Measurements from ENCODE around the gene ZNF598. TPM values are rescaled to one million over a fixed set of nuclear protein-coding genes. Genes with fewer than 3 reads are reported as not detected.

The ZNF598 gene
- total RNA-seq, 2 donors from 2014 or later = 41.0 to 55.4 TPM

DNA sequence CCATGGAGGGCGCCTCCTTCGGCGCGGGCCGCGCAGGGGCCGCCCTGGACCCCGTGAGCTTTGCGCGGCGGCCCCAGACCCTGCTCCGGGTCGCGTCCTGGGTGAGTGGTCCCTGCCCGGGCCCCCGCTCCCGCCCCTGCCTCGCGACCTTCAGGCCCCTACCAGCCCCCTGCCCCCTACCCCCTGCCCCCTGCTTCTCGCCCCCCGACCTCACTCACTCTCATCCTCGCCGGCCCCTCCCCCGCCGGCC lies 19.6 kb downstream of the ZNF598 start:
- Histone ChIP-seq H3K9me3 (no peaks in the 10 kb centered on the region), H3K27me3 (peaks cover 0 to 19% of the 10 kb centered on the region in 2 donors), H3K4me3 (no peak overlapping the region), H3K36me3 (replicated peaks in 1 of 2; ENCODE audit: insufficient read depth in 1 of 2, low read depth in 2 of 2) (peaks cover 0 to 2% of the 10 kb centered on the region in 2 donors), H3K27ac (no peak overlapping the region), H3K4me1 (peaks cover 41% of the 10 kb centered on the region)
- TF ChIP-seq POLR2A (IDR thresholded peaks at IDR 0.05) = no peak
- TF ChIP-seq, protein P1, sequence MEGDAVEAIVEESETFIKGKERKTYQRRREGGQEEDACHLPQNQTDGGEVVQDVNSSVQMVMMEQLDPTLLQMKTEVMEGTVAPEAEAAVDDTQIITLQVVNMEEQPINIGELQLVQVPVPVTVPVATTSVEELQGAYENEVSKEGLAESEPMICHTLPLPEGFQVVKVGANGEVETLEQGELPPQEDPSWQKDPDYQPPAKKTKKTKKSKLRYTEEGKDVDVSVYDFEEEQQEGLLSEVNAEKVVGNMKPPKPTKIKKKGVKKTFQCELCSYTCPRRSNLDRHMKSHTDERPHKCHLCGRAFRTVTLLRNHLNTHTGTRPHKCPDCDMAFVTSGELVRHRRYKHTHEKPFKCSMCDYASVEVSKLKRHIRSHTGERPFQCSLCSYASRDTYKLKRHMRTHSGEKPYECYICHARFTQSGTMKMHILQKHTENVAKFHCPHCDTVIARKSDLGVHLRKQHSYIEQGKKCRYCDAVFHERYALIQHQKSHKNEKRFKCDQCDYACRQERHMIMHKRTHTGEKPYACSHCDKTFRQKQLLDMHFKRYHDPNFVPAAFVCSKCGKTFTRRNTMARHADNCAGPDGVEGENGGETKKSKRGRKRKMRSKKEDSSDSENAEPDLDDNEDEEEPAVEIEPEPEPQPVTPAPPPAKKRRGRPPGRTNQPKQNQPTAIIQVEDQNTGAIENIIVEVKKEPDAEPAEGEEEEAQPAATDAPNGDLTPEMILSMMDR (IDR thresholded peaks at IDR 0.05) = no peak
- intact Hi-C loops (cut with DNase I) = no loop called here
- ATAC-seq (no peak), DNase-seq (no peak)
- 1 to 2% methylated on average over 9 to 15 of the region's 25 CpGs for WGBS, 2 donors

GRCh38 chr16:1989209-1990100 lies 20.2 kb downstream of the ZNF598 start, which contains the start of gene SYNGR3:
TSS of gene SYNGR3 (plus strand) at chr16:1989970. CDS start at chr16:1990103, 133 bp downstream.
- Histone ChIP-seq H3K27ac (no peak within 1 kb of the TSS), H3K36me3 (replicated peaks in 1 of 2; ENCODE audit: insufficient read depth in 1 of 2, low read depth in 2 of 2) (peaks cover 0 to 2% of the 10 kb centered on the region in 2 donors), H3K4me3 (no peak within 1 kb of the TSS), H3K9me3 (no peaks in the 10 kb centered on the region), H3K4me1 (peaks cover 46% of the 10 kb centered on the region), H3K27me3 (peaks cover 0 to 19% of the 10 kb centered on the region in 2 donors)
- intact Hi-C loops (cut with DNase I) = no loop called here
- 3 to 9% methylated on average over 10 to 64 of the region's 67 CpGs for WGBS, 2 donors
- ATAC-seq = no peak
- peak in 1 of 4 donors; percentile 71 for DNase-seq
- no peak for TF ChIP-seq POLR2A (IDR thresholded peaks at IDR 0.05)
- TF ChIP-seq, protein P1 (IDR thresholded peaks at IDR 0.05) = no peak

DNA sequence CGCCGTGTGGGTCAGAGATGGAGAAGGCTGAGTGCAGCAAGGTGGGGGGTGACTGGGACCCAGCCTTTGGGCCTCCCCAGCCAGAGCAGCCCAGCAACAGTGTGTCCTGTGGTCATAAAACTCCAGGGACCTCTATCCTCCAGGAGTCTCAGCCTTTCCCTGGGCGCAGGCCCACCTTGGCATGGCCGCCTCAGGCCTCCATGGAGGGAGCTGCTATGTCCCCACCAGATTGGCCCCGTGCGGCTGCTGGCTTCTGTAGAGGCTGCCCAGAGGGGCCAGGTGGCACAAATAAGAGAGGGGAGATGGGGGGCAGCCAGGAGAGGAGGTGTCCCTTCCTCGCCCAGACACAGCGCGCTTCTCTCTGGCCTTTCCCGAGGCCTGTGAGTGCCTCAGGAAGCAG lies 22.4 kb downstream of the ZNF598 start:
- Histone ChIP-seq H3K27me3 (peaks cover 0 to 19% of the 10 kb centered on the region in 2 donors), H3K27ac (no peak overlapping the region), H3K36me3 (replicated peaks in 1 of 2; ENCODE audit: insufficient read depth in 1 of 2, low read depth in 2 of 2) (peaks cover 0 to 2% of the 10 kb centered on the region in 2 donors), H3K4me3 (no peak overlapping the region), H3K9me3 (no peaks in the 10 kb centered on the region), H3K4me1 (peaks cover 60% of the 10 kb centered on the region)
- ATAC-seq (no peak), DNase-seq (no peak)
- intact Hi-C loops (cut with DNase I) = no loop called here
- TF ChIP-seq, protein P1 (IDR thresholded peaks at IDR 0.05) = no peak
- TF ChIP-seq POLR2A (IDR thresholded peaks at IDR 0.05) = no peak
- WGBS, 2 donors = 93 to 94% methylated on average over 10 of the region's 10 CpGs

GRCh38 chr16:1985466-1986150 lies 24.0 kb downstream of the ZNF598 start:
- WGBS, 2 donors = 88 to 100% methylated on average over 2 to 12 of the region's 14 CpGs
- ATAC-seq = no peak
- DNase-seq = no peak
- Histone ChIP-seq H3K9me3 (no peaks in the 10 kb centered on the region), H3K27me3 (peaks cover 0 to 14% of the 10 kb centered on the region in 2 donors), H3K36me3 (replicated peaks in 1 of 2; ENCODE audit: insufficient read depth in 1 of 2, low read depth in 2 of 2) (peaks cover 0 to 2% of the 10 kb centered on the region in 2 donors), H3K27ac (no peak overlapping the region), H3K4me3 (no peak overlapping the region), H3K4me1 (peaks cover 61% of the 10 kb centered on the region)
- no peak for TF ChIP-seq POLR2A (IDR thresholded peaks at IDR 0.05)
- TF ChIP-seq, protein P1 (IDR thresholded peaks at IDR 0.05) = no peak
- intact Hi-C loops (cut with DNase I) = no loop called here
